OCI-LY7 (cell line): ENCODE measurements around the gene RSRP1. TPM values are rescaled to one million over a fixed set of nuclear protein-coding genes. Genes with fewer than 3 reads are reported as not detected.

ENCODE experiments used
- BruUV-seq: library from RNA; stranded (reverse); fragments of 400-500 nt; replicated peaks from 2 replicates; lab custom pipeline; 2021; lab: Mats Ljungman, UMichigan
- CTCF ChIA-PET: fragments of 300-600 bp; sonication (Branson Sonifier 250); formaldehyde crosslinking; loops from one replicate; lab custom pipeline; 2022; ENCODE audit warnings: antibody characterized with exemption; ENCODE audit not compliant: unreplicated experiment; lab: Charles Lee
- POLR2A ChIA-PET: fragments of 300-600 bp; sonication (Branson Sonifier 250); formaldehyde crosslinking; loops from one replicate; lab custom pipeline; 2022; ENCODE audit warnings: antibody characterized with exemption; lab: Charles Lee
- DNase-seq: peaks from one replicate; pipeline ENCODE4 v3.0.0-alpha.2; 2015; ENCODE audit warnings: low spot score
- H2AFZ ChIP-seq: fragments of 200-600 bp; sonication (generic), shearing (Covaris generic); 2 replicates; pipeline ENCODE4 v1.6.1; 2014; ENCODE audit warnings: mild to moderate bottlenecking, antibody characterized with exemption, low read length, moderate library complexity
- H3K27ac ChIP-seq: fragments of 200-600 bp; sonication (generic); 2 replicates; pipeline ENCODE4 v1.5.1; 2014; ENCODE audit warnings: mixed run types, low read depth, mild to moderate bottlenecking, moderate library complexity, low read length, inconsistent platforms; ENCODE audit not compliant: poor library complexity, severe bottlenecking
- H3K36me3 ChIP-seq: fragments of 200-600 bp; sonication (generic); 2 replicates; pipeline ENCODE4 v1.6.1; 2014; ENCODE audit warnings: mild to moderate bottlenecking, antibody characterized with exemption, low read length, moderate library complexity, mixed read lengths; ENCODE audit not compliant: insufficient read depth
- H3K4me1 ChIP-seq: fragments of 200-600 bp; sonication (generic); 2 replicates; pipeline ENCODE4 v1.5.1; 2014; ENCODE audit warnings: mild to moderate bottlenecking, low read length; ENCODE audit not compliant: insufficient read depth, poor library complexity, severe bottlenecking
- H3K4me2 ChIP-seq: fragments of 200-600 bp; sonication (generic); 2 replicates; pipeline ENCODE4 v1.6.1; 2014; ENCODE audit warnings: mild to moderate bottlenecking, low read length
- H3K4me3 ChIP-seq: fragments of 200-600 bp; sonication (generic); 2 replicates; pipeline ENCODE4 v1.5.1; 2014; ENCODE audit warnings: mild to moderate bottlenecking, low read depth, low read length; ENCODE audit not compliant: poor library complexity, severe bottlenecking
- H3K79me2 ChIP-seq: fragments of 200-600 bp; sonication (generic); 2 replicates; pipeline ENCODE4 v1.6.1; 2016; ENCODE audit warnings: low read depth, mild to moderate bottlenecking, low read length, moderate library complexity, mixed read lengths; ENCODE audit not compliant: insufficient read depth
- H3K9me2 ChIP-seq: fragments of 200-600 bp; sonication (generic); 2 replicates; pipeline ENCODE4 v1.6.1; 2016; ENCODE audit warnings: mild to moderate bottlenecking, low read length, mixed read lengths; ENCODE audit not compliant: insufficient read depth
- H3K9me3 ChIP-seq: fragments of 200-600 bp; sonication (generic); 2 replicates; pipeline ENCODE4 v1.6.1; 2014; ENCODE audit warnings: mild to moderate bottlenecking, mixed run types, low read length, mixed read lengths
- H4K20me1 ChIP-seq: fragments of 200-600 bp; sonication (generic); 2 replicates; pipeline ENCODE4 v1.6.1; 2014; ENCODE audit warnings: mild to moderate bottlenecking, antibody characterized with exemption, low read length, moderate library complexity, mixed read lengths; ENCODE audit not compliant: insufficient read depth
- CTCF ChIP-seq: fragments of 200-600 bp; sonication (generic); conservative IDR thresholded peaks from 2 replicates; pipeline ENCODE4 v1.5.1; 2014; ENCODE audit warnings: mild to moderate bottlenecking, antibody characterized with exemption, low read length, moderate library complexity, mixed read lengths
- EZH2phosphoT487 ChIP-seq: fragments of 200-600 bp; sonication (generic); IDR thresholded peaks from 2 replicates; pipeline ENCODE4 v1.6.1; 2018; ENCODE audit warnings: low read depth, borderline replicate concordance, mild to moderate bottlenecking, mixed run types, antibody characterized with exemption, low read length, moderate library complexity, mixed read lengths
- intact Hi-C: fragments of 100-400 bp; cut with micrococcal nuclease; formaldehyde crosslinking; loops from one replicate; pipeline ENCODE4 v1.10.0; 2022; ENCODE audit not compliant: unreplicated experiment
- total RNA-seq, 2 experiments: library from RNA; depleted of rRNA in 1 of 2; stranded (reverse); fragments of >200 nt in 1 of 2; shearing (Covaris generic) in 1 of 2; gene quantifications; 2 replicates each; pipeline ENCODE4 v1.2.3, GENCODE V29; 2014 to 2022

The RSRP1 gene
- total RNA-seq, 2 experiments from 2014 or later = 141 to 146 TPM

DNA sequence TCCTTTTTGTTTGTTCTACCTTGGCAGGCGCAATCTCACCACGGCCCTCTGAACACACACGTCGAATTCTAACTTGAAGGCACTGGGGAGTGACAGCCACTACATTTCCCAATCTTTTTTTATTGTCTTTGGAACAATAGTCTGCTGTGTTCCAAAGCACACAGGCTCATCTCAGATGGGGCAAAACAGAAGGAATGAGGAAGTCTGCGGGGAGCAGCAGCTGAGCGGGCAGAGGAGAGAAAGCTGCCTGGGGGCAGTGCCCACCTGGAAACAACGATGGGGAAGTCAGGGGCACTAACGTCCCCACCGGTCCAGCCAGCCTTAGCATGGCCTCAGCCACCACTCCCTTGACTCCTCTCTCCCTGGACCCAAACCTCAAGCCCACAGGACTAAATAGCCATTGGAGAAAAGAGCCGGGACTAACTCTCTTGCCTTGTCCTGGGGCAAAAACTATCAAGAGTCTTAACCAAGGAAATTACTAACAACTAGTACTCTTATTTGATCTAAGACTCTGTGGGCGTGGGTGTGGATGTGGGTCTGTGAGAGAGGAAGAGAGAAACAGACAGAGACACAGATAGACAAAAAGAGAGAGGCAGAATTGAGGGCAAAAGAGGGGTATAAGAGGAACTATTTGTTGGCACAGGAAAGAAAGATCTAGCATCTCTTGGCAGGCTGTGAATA is 49.1 kb downstream of the RSRP1 start:
- POLR2A ChIA-PET = no interaction called here
- H4K20me1 ChIP-seq = no peaks in the 10 kb centered on the region
- intact Hi-C loops = no loop called here
- BruUV-seq = no TSS peak
- no peak overlapping the region for H3K4me3 ChIP-seq
- DNase-seq = no peak
- H3K9me3 ChIP-seq = no peaks in the 10 kb centered on the region
- no peak overlapping the region for H3K4me2 ChIP-seq
- no peak overlapping the region for H3K27ac ChIP-seq
- CTCF ChIA-PET = no interaction called here
- no peaks in the 10 kb centered on the region for H3K79me2 ChIP-seq
- no peaks in the 10 kb centered on the region for H3K9me2 ChIP-seq
- TF ChIP-seq EZH2phosphoT487 (no peak), CTCF (no peak)
- no peaks in the 10 kb centered on the region for H3K4me1 ChIP-seq
- no peaks in the 10 kb centered on the region for H3K36me3 ChIP-seq
- no peak overlapping the region for H2AFZ ChIP-seq

GRCh38 chr1:25197235-25197975 is 49.8 kb downstream of the RSRP1 start:
- Histone ChIP-seq H3K79me2 (no peaks in the 10 kb centered on the region), H3K4me2 (no peak overlapping the region), H3K4me3 (no peak overlapping the region), H2AFZ (no peak overlapping the region), H3K9me3 (no peaks in the 10 kb centered on the region), H3K4me1 (no peaks in the 10 kb centered on the region), H3K36me3 (no peaks in the 10 kb centered on the region), H3K9me2 (no peaks in the 10 kb centered on the region), H3K27ac (no peak overlapping the region), H4K20me1 (no peaks in the 10 kb centered on the region)
- BruUV-seq = no TSS peak
- no peak for DNase-seq
- intact Hi-C loops = no loop called here
- CTCF ChIA-PET = no interaction called here
- POLR2A ChIA-PET = no interaction called here
- TF ChIP-seq CTCF = no peak
- TF ChIP-seq EZH2phosphoT487 = no peak

DNA sequence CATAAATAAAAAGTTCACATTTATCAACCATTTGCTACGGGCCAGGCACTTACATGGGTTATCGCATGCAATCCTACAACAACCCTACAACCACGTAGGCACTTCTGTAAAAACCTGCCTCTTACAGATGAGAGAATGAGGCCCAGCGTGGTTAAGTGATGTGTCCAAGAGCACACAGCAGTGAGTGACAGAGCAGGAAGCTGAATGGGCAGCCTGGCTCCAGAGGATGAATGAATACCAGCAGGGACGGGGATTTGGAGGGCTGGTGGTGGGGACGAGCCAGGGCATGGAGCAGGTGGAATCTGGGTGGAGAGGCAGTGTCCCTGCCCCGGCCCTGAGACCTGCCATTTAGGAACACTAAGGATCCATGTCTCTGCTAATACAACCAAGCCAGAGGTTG is 50.4 kb downstream of the RSRP1 start:
- no peaks in the 10 kb centered on the region for H3K9me2 ChIP-seq
- no peak overlapping the region for H3K4me3 ChIP-seq
- TF ChIP-seq CTCF = no peak
- TF ChIP-seq EZH2phosphoT487 = no peak
- H4K20me1 ChIP-seq = no peaks in the 10 kb centered on the region
- no peak overlapping the region for H3K4me2 ChIP-seq
- CTCF ChIA-PET = no interaction called here
- H3K27ac ChIP-seq = no peak overlapping the region
- no peaks in the 10 kb centered on the region for H3K79me2 ChIP-seq
- BruUV-seq = no TSS peak
- H3K36me3 ChIP-seq = no peaks in the 10 kb centered on the region
- no peaks in the 10 kb centered on the region for H3K4me1 ChIP-seq
- no peak overlapping the region for H2AFZ ChIP-seq
- no peaks in the 10 kb centered on the region for H3K9me3 ChIP-seq
- POLR2A ChIA-PET = no interaction called here
- DNase-seq = no peak
- intact Hi-C loops = no loop called here
